ENCODE results near the gene BIRC6. TPM values are rescaled to one million over a fixed set of nuclear protein-coding genes. Genes with fewer than 3 reads are reported as not detected.

The BIRC6 gene
- polyA plus RNA-seq, 3 donors = 11.5 to 32.6 (median 12.9) TPM

GRCh38 chr2:32652555-32653209 lies 295.9 kb downstream of the BIRC6 start:
- Histone ChIP-seq H3K9me3 (replicated peaks in 1 of 2; ENCODE audit: control insufficient read depth in 1 of 2, insufficient read depth in 1 of 2, low read length in 2 of 2) (no peaks in the 10 kb centered on the region), H3K4me3 (replicated peaks in 1 of 3; ENCODE audit: low read depth in 2 of 3, low read length in 3 of 3) (no peak overlapping the region), H3K9ac (ENCODE audit: insufficient read depth, low read length, poor library complexity, severe bottlenecking) (no peak overlapping the region), H4K20me1 (ENCODE audit: insufficient read depth, low read length) (no peaks in the 10 kb centered on the region), H2AFZ (ENCODE audit: insufficient read depth, low read depth, low read length, poor library complexity, severe bottlenecking) (no peak overlapping the region), H3K4me1 (ENCODE audit: control insufficient read depth in 1 of 2, insufficient read depth in 2 of 2, low read length in 2 of 2) (no peaks in the 10 kb centered on the region), H3K27me3 (ENCODE audit: control insufficient read depth in 2 of 2, insufficient read depth in 2 of 2, low read length in 2 of 2) (no peaks in the 10 kb centered on the region), H3K36me3 (replicated peaks in 1 of 2; ENCODE audit: control insufficient read depth in 1 of 2, insufficient read depth in 2 of 2, low read length in 2 of 2) (peaks cover 29 to 74% of the 10 kb centered on the region in 2 donors), H3K79me2 (ENCODE audit: insufficient read depth, low read length) (no peaks in the 10 kb centered on the region), H3K27ac (ENCODE audit: low read depth in 1 of 2, low read length in 2 of 2) (no peak overlapping the region), H3K4me2 (replicated peaks; ENCODE audit: extremely low read depth, low read length, poor library complexity, severe bottlenecking) (no peak overlapping the region)
- H3K27me3 Mint-ChIP-seq (ENCODE audit: low read depth in 3 of 3) = no peaks in the 10 kb centered on the region
- peaks cover 50 to 56% of the 10 kb centered on the region in 2 donors for H3K36me3 Mint-ChIP-seq
- intact Hi-C loops (cut with micrococcal nuclease) = no loop called here
- H3K4me1 Mint-ChIP-seq = no peaks in the 10 kb centered on the region
- H3K27ac Mint-ChIP-seq = no peak overlapping the region
- no peak overlapping the region for H3K4me3 Mint-ChIP-seq
- no peaks in the 10 kb centered on the region for H3K9me3 Mint-ChIP-seq
- DNase-seq = no peak
- WGBS (ENCODE audit: insufficient coverage) = 90% methylated on average over 1 of the region's 7 CpGs
- no peak for TF ChIP-seq CTCF (IDR thresholded peaks at IDR 0.05)

DNA sequence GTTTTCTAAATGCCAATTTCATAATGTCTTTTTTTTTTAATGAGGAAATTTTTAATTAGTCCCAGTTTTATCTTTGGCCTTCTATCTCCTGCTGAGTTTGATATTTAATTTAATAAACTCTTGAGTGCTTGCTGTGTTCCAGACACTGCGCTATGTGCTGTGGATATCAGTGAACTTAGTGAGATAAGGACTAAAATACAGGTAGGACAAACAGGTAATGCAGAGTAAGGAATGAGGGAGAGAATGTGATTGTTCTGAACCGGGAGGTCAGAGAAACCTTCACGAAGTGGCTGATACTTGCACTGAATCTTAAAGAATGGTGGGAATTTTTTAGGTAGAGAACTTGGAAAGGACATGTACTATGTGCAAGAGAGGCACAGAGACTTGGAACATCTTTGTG lies 299.2 kb downstream of the BIRC6 start:
- no peak overlapping the region for H3K4me2 ChIP-seq (replicated peaks; ENCODE audit: extremely low read depth, low read length, poor library complexity, severe bottlenecking)
- H3K4me3 ChIP-seq (replicated peaks in 1 of 3; ENCODE audit: low read depth in 2 of 3, low read length in 3 of 3) = no peak overlapping the region
- no peaks in the 10 kb centered on the region for H3K79me2 ChIP-seq (ENCODE audit: insufficient read depth, low read length)
- intact Hi-C loops (cut with micrococcal nuclease) = no loop called here
- H3K4me3 Mint-ChIP-seq = no peak overlapping the region
- peaks cover 15 to 41% of the 10 kb centered on the region in 2 donors for H3K36me3 ChIP-seq (replicated peaks in 1 of 2; ENCODE audit: control insufficient read depth in 1 of 2, insufficient read depth in 2 of 2, low read length in 2 of 2)
- H3K9me3 ChIP-seq (replicated peaks in 1 of 2; ENCODE audit: control insufficient read depth in 1 of 2, insufficient read depth in 1 of 2, low read length in 2 of 2) = no peaks in the 10 kb centered on the region
- H3K9me3 Mint-ChIP-seq = peaks cover 0 to 2% (median 0%) of the 10 kb centered on the region in 7 donors
- H3K27me3 ChIP-seq (ENCODE audit: control insufficient read depth in 2 of 2, insufficient read depth in 2 of 2, low read length in 2 of 2) = no peaks in the 10 kb centered on the region
- peaks cover 45 to 50% of the 10 kb centered on the region in 2 donors for H3K36me3 Mint-ChIP-seq
- WGBS (ENCODE audit: insufficient coverage) = 100% methylated on average over 3 of the region's 3 CpGs
- no peaks in the 10 kb centered on the region for H4K20me1 ChIP-seq (ENCODE audit: insufficient read depth, low read length)
- no peak for TF ChIP-seq CTCF (IDR thresholded peaks at IDR 0.05)
- no peak overlapping the region for H3K27ac Mint-ChIP-seq
- H3K27ac ChIP-seq (ENCODE audit: low read depth in 1 of 2, low read length in 2 of 2) = no peak overlapping the region
- no peaks in the 10 kb centered on the region for H3K4me1 Mint-ChIP-seq
- DNase-seq = no peak
- H3K27me3 Mint-ChIP-seq (ENCODE audit: low read depth in 3 of 3) = no peaks in the 10 kb centered on the region
- no peak overlapping the region for H2AFZ ChIP-seq (ENCODE audit: insufficient read depth, low read depth, low read length, poor library complexity, severe bottlenecking)
- H3K9ac ChIP-seq (ENCODE audit: insufficient read depth, low read length, poor library complexity, severe bottlenecking) = no peak overlapping the region
- H3K4me1 ChIP-seq (ENCODE audit: control insufficient read depth in 1 of 2, insufficient read depth in 2 of 2, low read length in 2 of 2) = no peaks in the 10 kb centered on the region
